MCF 10A (cell line): ENCODE data around the gene ELAPOR1. TPM values are rescaled to one million over a fixed set of nuclear protein-coding genes. Genes with fewer than 3 reads are reported as not detected.

Experiments
- BruUV-seq: library from RNA; stranded (reverse); fragments of 400-500 nt; replicated peaks from 2 replicates; lab custom pipeline; 2021; lab: Mats Ljungman, UMichigan
- CTCF ChIA-PET: fragments of 300-600 bp; sonication (Branson Sonifier 250); formaldehyde crosslinking; extraction: SDS; loops from one replicate; lab custom pipeline; 2021; ENCODE audit warnings: antibody characterized with exemption, inconsistent platforms; lab: Yijun Ruan, JAX
- POLR2A ChIA-PET: fragments of 300-600, 350-650 bp; sonication (Branson Sonifier 250); formaldehyde crosslinking; extraction: SDS; loops from one replicate; lab custom pipeline; 2020; ENCODE audit warnings: antibody characterized with exemption, inconsistent platforms; lab: Yijun Ruan, JAX
- DNase-seq: peaks from one replicate; pipeline ENCODE4 v3.0.0-alpha.2; 2018; ENCODE audit not compliant: unreplicated experiment
- H3K27ac Mint-ChIP-seq: one replicate; pipeline ENCODE4 v1.8.0; 2022; ENCODE audit warnings: mild to moderate bottlenecking, low read depth, mixed read lengths; ENCODE audit not compliant: unreplicated experiment
- H3K27me3 Mint-ChIP-seq: one replicate; pipeline ENCODE4 v1.8.0; 2022; ENCODE audit warnings: mixed read lengths; ENCODE audit not compliant: insufficient read depth, unreplicated experiment
- H3K36me3 Mint-ChIP-seq: one replicate; pipeline ENCODE4 v1.8.0; 2022; ENCODE audit warnings: mild to moderate bottlenecking, moderate library complexity, mixed read lengths; ENCODE audit not compliant: insufficient read depth, unreplicated experiment
- H3K4me1 Mint-ChIP-seq: one replicate; pipeline ENCODE4 v1.8.0; 2022; ENCODE audit warnings: mixed read lengths; ENCODE audit not compliant: insufficient read depth, unreplicated experiment
- H3K4me3 Mint-ChIP-seq: one replicate; pipeline ENCODE4 v1.8.0; 2022; ENCODE audit warnings: mild to moderate bottlenecking, moderate library complexity, mixed read lengths; ENCODE audit not compliant: unreplicated experiment
- H3K9me3 Mint-ChIP-seq: one replicate; pipeline ENCODE4 v1.8.0; 2022; ENCODE audit warnings: mixed read lengths; ENCODE audit not compliant: unreplicated experiment
- CTCF ChIP-seq: fragments of 200-600 bp; IDR thresholded peaks from one replicate; pipeline ENCODE4 v1.8.0; 2022; ENCODE audit warnings: antibody characterized with exemption, mild to moderate bottlenecking; ENCODE audit not compliant: unreplicated experiment
- intact Hi-C: fragments of 100-400 bp; cut with micrococcal nuclease; formaldehyde crosslinking; loops from 2 replicates; pipeline ENCODE4 v1.14.1; 2022
- total RNA-seq: library from RNA; stranded (reverse); gene quantifications from 2 replicates; pipeline ENCODE4 v1.2.3, GENCODE V29; 2022

The ELAPOR1 gene
- total RNA-seq, 1 experiment from 2014 or later = 0.58 TPM

DNA sequence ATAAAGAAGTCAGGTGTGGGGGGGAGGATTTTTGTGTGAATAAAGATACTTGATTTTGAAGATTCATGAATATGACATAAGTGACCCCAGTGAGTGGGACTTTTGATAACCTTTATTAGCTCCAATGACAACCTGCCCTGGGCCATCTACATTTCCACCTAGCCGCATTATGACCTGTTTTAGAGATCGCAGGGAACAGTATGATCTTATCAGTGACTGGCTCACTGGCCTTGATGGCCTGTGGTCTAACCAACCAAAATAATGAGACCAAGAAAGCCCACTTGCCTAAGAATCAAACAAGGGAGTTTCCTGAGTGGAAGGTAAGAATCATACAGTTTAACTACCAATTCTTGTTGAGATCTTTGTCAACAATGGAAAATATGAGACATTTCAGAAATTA, 1.8 kb downstream of the ELAPOR1 start:
- POLR2A ChIA-PET = interaction anchor here (0.8 to 1.1 kb wide), 4 partner anchors 10 to 25 kb away, joined by 3 read pairs; partner anchors contain the start of gene TMEM167B
- H3K4me1 Mint-ChIP-seq = peaks cover 9% of the 10 kb centered on the region

GRCh38 chr1:109116286-109116685, 2.4 kb downstream of the ELAPOR1 start:
- BruUV-seq = no TSS peak
- Mint-ChIP-seq H3K36me3 (no peaks in the 10 kb centered on the region), H3K27me3 (peaks cover 29% of the 10 kb centered on the region), H3K4me1 (peaks cover 9% of the 10 kb centered on the region), H3K9me3 (no peaks in the 10 kb centered on the region), H3K4me3 (no peak overlapping the region), H3K27ac (no peak overlapping the region)
- CTCF ChIA-PET = interaction anchor here (1.7 kb wide), 1 partner anchor 14 kb away, joined by 4 read pairs; no protein-coding TSS in a partner anchor
- intact Hi-C loops = loop anchor here (10.0 kb wide), 2 partner anchors 279 to 1331 kb away; partner anchors contain the start of gene SORT1
- DNase-seq = no peak
- no peak for TF ChIP-seq CTCF
- POLR2A ChIA-PET = interaction anchor here (0.8 kb wide), 1 partner anchor 18 kb away, joined by 3 read pairs; no protein-coding TSS in a partner anchor

More for the DNA sequence above, 1.8 kb downstream of the ELAPOR1 start:
- Mint-ChIP-seq H3K36me3 (peaks cover 5% of the 10 kb centered on the region), H3K27me3 (peaks cover 29% of the 10 kb centered on the region), H3K9me3 (no peaks in the 10 kb centered on the region), H3K4me3 (no peak overlapping the region), H3K27ac (no peak overlapping the region)
- CTCF ChIA-PET = interaction anchor here (0.7 to 1.7 kb wide), 2 partner anchors 14 to 318 kb away, joined by 3 to 4 read pairs; no protein-coding TSS in a partner anchor
- no TSS peak for BruUV-seq
- DNase-seq = no peak
- TF ChIP-seq CTCF = no peak
- intact Hi-C loops = loop anchor here (10.0 kb wide), 2 partner anchors 279 to 1331 kb away; partner anchors contain the start of gene SORT1

- CTCF ChIA-PET = interaction anchor here (0.7 to 1.2 kb wide), 4 partner anchors 11 to 173 kb away, joined by 3 to 5 read pairs (median 3); no protein-coding TSS in a partner anchor
- Mint-ChIP-seq H3K9me3 (no peaks in the 10 kb centered on the region), H3K36me3 (no peaks in the 10 kb centered on the region), H3K4me3 (no peak overlapping the region), H3K4me1 (no peaks in the 10 kb centered on the region), H3K27ac (no peak overlapping the region), H3K27me3 (peaks cover 21% of the 10 kb centered on the region)
- BruUV-seq = no TSS peak
- no peak for TF ChIP-seq CTCF
- intact Hi-C loops = loop anchor here (10.0 kb wide), 2 partner anchors 277 to 1333 kb away; partner anchors contain the start of gene SORT1
- no peak for DNase-seq
- POLR2A ChIA-PET = no interaction called here
Measured at GRCh38 chr1:109118089-109118488, 4.2 kb downstream of the ELAPOR1 start.

DNA sequence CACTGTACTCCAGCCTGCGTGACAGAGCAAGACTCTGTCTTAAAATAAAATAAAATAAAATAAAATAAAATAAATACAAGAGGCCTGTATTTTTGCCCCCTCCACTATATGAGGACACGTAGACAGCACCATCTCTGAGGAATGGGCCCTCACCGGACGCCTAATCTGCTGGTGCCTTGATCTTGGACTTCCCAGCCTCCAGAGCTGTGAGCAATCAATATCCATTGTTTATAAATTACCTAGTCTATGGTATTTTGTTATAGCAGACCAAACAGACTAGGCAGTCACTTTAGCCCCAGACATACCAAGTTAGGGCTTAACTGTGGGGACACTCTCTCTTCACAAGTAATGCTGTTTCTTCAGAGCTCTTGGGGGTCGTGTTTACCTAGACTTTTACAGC, 6.4 kb downstream of the ELAPOR1 start:
- ChIA-PET POLR2A (interaction anchor here (1.0 kb wide), 1 partner anchor 40 kb away, joined by 4 read pairs; no protein-coding TSS in a partner anchor), CTCF (interaction anchor here (1.9 kb wide), 1 partner anchor 9 kb away, joined by 6 read pairs; a partner anchor contains a TSS)
- Mint-ChIP-seq H3K4me1 (no peaks in the 10 kb centered on the region), H3K27ac (no peak overlapping the region), H3K9me3 (no peaks in the 10 kb centered on the region), H3K27me3 (no peaks in the 10 kb centered on the region), H3K4me3 (no peak overlapping the region), H3K36me3 (no peaks in the 10 kb centered on the region)
- intact Hi-C loops = no loop called here
- TF ChIP-seq CTCF = no peak
- no peak for DNase-seq
- BruUV-seq = no TSS peak
